HG02571 (cell line): ENCODE measurements around the gene CDKN2B-AS1.
A peak's percentile ranks its signal among the peaks of the same experiment; 100 is the strongest.

Experiments
- ATAC-seq: cut with Tn5 transposase; IDR thresholded peaks from one replicate; pipeline ENCODE4 v1.9.1; 2021; ENCODE audit warnings: mild to moderate bottlenecking, moderate library complexity; ENCODE audit not compliant: unreplicated experiment

Gene CDKN2B-AS1

GRCh38 chr9:22078081-22078480 is 83.5 kb downstream of the CDKN2B-AS1 start:
- ATAC-seq, result no peak

DNA sequence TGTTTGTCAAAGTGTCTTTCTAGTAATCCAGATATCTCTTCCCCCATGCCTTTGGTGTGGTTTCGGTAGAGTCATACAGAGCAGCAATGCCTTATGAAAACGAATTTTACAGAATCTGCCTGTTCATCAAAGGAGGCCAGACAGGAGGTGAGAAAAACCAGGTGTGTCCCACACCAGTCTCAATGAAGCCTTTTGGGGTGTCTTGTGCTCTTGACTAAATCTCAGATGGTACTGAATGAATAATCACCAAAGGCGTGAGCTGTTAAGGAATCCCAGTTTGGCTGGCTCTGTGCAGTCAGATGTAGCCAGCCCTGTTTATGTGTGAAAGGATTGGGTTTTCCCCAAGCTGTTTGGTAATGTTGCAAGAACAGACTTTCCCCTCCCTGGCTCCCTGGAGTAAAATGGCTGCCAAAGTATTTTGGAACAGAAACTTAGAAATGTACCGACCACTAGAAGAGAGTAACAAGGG is 85.3 kb downstream of the CDKN2B-AS1 start:
- ATAC-seq, result peak; percentile 85

GRCh38 chr9:22084336-22085035 is 89.9 kb downstream of the CDKN2B-AS1 start:
- ATAC-seq, result no peak

DNA sequence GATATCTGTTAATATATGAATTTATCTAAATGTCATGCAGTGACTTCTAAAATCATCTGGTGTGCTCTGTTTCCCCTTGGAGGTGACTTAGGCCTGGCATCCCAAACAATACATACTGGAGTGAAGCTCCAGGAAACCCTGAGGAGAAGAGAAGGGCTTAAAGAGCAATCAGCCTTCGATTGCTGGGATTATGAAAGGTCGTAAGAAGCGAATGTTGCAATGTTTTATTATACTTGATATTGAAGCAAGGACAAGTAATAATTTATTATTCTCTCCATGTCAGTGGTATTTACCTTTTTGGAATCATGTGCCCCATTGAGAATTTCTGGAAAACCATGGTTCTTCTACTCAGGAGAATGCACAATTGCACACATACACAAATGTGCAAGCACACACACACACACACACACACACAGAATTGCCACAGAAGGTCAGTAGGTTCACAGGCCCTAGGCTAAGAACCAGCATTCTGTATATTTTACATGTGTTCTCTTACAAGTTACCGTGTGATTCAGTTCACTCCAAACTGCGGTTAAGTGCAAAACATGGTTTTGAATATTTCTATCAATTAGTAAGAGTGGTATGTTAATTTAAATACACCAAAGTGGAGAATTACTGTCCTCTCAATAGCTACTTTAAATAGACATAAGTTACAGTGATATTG is 93.6 kb downstream of the CDKN2B-AS1 start:
- no peak for ATAC-seq

- ATAC-seq, result no peak
Measured at GRCh38 chr9:22088717-22089061, 94.1 kb downstream of the CDKN2B-AS1 start.

DNA sequence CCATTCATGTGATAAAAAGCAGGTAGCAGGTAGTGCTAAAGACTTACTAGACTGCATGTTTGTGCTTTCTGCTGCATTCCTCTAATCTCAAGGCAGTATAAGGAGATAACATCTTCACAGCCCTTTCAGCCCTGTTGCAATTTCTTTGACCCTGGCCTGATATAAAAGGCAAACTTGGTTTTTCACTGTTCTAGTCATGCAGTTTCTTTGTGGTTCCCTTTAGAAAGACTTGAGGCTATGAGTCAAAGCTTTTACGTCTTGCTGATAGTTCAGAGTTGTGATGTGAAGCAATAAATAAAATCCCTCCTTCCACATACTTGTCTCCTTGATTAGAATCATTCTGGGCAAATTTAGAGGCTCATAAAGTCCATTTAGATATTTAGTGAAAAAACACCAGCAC is 103.1 kb downstream of the CDKN2B-AS1 start:
- ATAC-seq, result no peak

DNA sequence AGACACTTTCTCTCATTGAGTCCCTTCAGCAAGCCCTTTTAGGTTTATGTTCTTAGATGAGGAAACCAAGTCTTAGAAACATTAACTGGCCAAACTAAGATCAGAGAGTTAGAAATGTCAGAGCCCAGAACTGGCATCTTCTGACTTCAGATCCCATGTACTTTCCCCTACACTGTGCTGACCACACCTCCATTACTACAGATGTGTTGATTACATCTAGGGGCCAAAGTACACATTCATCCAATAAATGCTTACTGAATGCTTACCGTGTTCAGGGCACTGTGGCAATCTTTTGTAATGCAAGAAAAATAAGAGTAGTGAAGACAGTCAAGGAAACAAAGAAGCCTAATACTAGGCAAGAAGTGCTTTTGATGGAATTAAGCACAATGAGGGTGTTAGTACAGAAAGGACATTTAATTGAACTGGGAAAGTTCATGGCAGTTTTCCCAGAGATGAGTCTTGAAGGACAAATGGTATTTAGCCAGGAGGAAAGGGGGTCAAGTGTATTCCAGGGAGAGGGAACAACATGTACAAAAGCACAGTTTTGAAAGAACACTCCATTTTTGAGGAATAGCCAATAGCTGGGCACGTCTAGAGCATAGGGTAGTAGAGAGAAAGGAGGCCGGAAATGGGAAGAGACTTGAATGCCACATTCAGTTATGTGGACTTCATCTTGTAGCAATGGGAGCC is 104.2 kb downstream of the CDKN2B-AS1 start:
- ATAC-seq, result no peak

- no peak for ATAC-seq
Measured at GRCh38 chr9:22100626-22101025, 106.0 kb downstream of the CDKN2B-AS1 start.

DNA sequence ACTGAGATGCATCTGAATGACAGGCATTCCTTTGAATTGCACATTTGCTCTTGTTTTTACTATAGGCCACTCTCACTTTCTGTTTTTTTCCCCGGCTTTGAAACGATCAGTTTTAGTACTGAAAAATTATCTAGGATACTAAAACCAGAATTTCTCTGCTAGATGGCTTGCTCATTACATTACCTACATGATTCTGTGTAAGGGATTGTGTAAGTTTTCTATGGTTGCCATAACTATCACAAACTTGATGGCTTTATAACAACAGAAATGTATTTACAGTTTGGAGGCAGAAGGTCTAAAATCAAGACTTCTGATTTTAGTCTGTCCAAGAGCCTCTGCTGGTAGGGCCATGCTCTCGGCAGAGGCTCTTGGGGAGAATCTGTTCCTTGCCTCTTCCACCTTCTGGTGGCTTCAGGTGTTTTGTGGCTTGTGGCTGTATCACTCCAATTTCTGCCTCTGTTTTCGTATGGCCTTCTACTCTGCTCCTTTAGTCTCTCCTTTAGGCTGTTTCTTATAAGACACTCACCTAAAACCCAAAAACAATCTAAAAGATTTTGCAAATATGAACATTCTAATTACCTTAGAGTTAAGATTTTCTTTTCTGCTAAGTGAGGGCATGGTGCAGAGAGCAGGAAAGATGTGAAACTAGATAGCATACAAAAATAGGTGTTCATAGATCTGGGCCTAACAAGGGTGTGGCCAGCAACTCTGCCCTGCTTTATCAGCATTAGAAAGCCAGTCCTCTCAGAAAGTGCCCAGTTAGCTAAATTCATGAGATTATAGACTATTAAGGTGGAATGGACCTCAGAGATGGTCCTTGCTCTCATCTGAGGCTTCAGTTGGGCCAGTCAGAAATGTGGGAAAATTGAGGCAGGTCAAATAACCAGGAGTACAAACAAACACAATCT is 107.8 kb downstream of the CDKN2B-AS1 start:
- ATAC-seq, result no peak

GRCh38 chr9:22103685-22104575 is 109.3 kb downstream of the CDKN2B-AS1 start:
- no peak for ATAC-seq

DNA sequence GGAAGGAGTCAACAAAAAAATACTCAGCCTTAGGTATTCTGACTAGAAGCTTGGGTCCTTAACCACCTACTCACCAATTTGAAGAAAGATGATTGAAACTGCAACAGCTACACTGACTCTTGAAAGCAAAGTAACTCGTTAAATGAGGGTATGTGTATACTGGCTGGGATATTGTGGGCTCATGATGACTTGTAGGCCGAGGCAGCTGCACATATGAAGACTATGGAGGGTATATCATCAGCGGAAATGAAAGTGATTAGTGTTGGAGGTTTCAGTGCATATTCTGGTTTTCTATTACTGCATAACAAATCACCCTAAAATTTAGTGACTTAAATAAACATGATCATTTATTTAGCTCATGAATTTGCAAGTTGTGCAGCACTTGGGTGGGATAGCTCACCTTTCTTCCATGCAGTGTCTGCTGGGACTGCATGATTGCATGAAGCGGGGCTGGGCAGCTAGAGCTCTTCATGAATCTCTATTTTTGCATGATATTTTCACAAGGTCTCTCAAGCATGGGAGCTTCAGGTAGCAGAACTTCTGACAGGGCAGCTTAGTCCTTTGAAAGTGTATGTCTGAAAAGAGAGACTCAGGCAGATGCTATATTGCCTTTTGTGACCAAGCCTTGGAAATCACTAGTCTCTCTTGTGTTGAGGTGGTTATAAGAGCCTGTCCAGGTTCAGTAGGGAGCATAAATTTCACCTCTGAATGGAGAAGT is 110.6 kb downstream of the CDKN2B-AS1 start:
- peak; percentile 99 for ATAC-seq

- no peak for ATAC-seq
Measured at GRCh38 chr9:22107202-22108045, 112.8 kb downstream of the CDKN2B-AS1 start.

GRCh38 chr9:22108581-22109370 is 114.2 kb downstream of the CDKN2B-AS1 start:
- ATAC-seq, result no peak

DNA sequence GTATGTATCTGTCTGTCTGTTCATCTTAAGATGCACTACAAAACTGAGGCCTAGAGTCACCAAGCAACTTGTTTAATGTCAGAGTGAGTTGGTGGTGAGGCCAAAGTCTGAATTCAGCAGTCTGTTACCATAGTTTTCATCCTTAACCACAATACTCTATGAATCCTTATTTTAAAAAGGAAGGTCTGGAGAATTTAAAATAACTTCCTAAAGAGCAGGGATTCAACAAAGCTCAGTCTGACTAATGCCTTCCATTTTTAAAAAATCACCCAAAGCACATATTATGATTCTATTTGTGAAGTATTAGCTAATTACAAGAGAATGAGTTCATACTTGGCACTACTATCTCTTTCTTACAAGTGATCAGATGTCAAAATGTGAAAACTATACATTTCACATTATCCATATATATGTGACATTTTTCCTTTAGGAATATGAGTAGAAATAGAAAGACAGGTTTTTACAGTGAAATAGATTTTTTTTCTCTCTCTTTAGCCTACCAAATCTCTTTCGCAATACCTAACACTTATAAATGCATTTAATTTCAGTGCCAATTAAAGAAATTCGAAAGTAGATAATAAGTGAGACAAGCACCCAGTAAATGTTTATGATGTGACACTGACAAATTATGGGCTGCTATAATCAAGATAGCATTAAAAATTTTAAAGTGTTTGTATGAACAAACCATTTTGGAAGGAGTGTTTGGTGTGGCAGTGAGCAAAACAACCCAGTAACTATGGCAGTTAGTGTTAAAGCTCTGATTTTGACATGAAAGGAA is 116.8 kb downstream of the CDKN2B-AS1 start:
- no peak for ATAC-seq

DNA sequence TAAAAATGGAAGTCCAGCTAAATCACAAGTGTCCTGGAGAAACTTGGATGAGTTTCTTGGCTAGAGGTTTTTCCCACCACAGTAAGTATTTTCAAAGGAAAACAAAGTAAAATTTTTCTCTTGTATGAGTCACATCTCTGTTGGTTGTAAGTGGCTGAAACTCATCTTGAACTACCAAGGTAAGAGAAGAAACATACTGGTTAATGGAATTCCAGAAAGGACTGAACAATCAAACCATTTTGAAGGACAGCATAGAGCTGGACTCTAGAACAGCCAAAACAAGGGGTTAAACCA is 117.3 kb downstream of the CDKN2B-AS1 start:
- no peak for ATAC-seq

- ATAC-seq, result no peak
Measured at GRCh38 chr9:22112870-22113821, 118.6 kb downstream of the CDKN2B-AS1 start.
